ENCODE measurements around the gene CERS1.
A peak's percentile ranks its signal among the peaks of the same experiment; 100 is the strongest.

Gene CERS1

GRCh38 chr19:18856385-18857126 lies 39.4 kb downstream of the CERS1 start:
- no peak for FAIRE-seq
- no peak for TF ChIP-seq POLR2A (IDR thresholded peaks at IDR 0.05; ENCODE audit: low read depth, low read length)
- DNase-seq (ENCODE audit: insufficient read length, low spot score): peak; percentile 72

- FAIRE-seq (no peak), DNase-seq (ENCODE audit: insufficient read length, low spot score) (no peak)
- TF ChIP-seq POLR2A (IDR thresholded peaks at IDR 0.05; ENCODE audit: low read depth, low read length): no peak
Observed at GRCh38 chr19:18855647-18856384, 40.1 kb downstream of the CERS1 start.

- FAIRE-seq (no peak), DNase-seq (ENCODE audit: insufficient read length, low spot score) (no peak)
- no peak for TF ChIP-seq POLR2A (IDR thresholded peaks at IDR 0.05; ENCODE audit: low read depth, low read length)
Observed at GRCh38 chr19:18854982-18855381, 41.0 kb downstream of the CERS1 start.

- TF ChIP-seq POLR2A (IDR thresholded peaks at IDR 0.05; ENCODE audit: low read depth, low read length): no peak
- no peak for FAIRE-seq
- DNase-seq (ENCODE audit: insufficient read length, low spot score): no peak
Observed at GRCh38 chr19:18853755-18854427, 42.1 kb downstream of the CERS1 start.

GRCh38 chr19:18852648-18853047 lies 43.3 kb downstream of the CERS1 start:
- FAIRE-seq: no peak

GRCh38 chr19:18851673-18852325 lies 44.2 kb downstream of the CERS1 start:
- no peak for TF ChIP-seq POLR2A (IDR thresholded peaks at IDR 0.05; ENCODE audit: low read depth, low read length)
- DNase-seq (ENCODE audit: insufficient read length, low spot score) (no peak), FAIRE-seq (no peak)

More at GRCh38 chr19:18852648-18853047, 43.3 kb downstream of the CERS1 start:
- DNase-seq (ENCODE audit: insufficient read length, low spot score): no peak
- TF ChIP-seq POLR2A (IDR thresholded peaks at IDR 0.05; ENCODE audit: low read depth, low read length): no peak

GRCh38 chr19:18850471-18851375 lies 45.2 kb downstream of the CERS1 start:
- no peak for TF ChIP-seq POLR2A (IDR thresholded peaks at IDR 0.05; ENCODE audit: low read depth, low read length)
- FAIRE-seq (no peak), DNase-seq (ENCODE audit: insufficient read length, low spot score) (no peak)

- DNase-seq (ENCODE audit: insufficient read length, low spot score) (no peak), FAIRE-seq (no peak)
- no peak for TF ChIP-seq POLR2A (IDR thresholded peaks at IDR 0.05; ENCODE audit: low read depth, low read length)
Observed at GRCh38 chr19:18849838-18850400, 46.0 kb downstream of the CERS1 start.

- TF ChIP-seq POLR2A (IDR thresholded peaks at IDR 0.05; ENCODE audit: low read depth, low read length): no peak
- FAIRE-seq (no peak), DNase-seq (ENCODE audit: insufficient read length, low spot score) (no peak)
Observed at GRCh38 chr19:18848878-18849661, 46.9 kb downstream of the CERS1 start.

GRCh38 chr19:18847549-18848463 lies 48.2 kb downstream of the CERS1 start:
- FAIRE-seq (no peak), DNase-seq (ENCODE audit: insufficient read length, low spot score) (no peak)
- TF ChIP-seq POLR2A (IDR thresholded peaks at IDR 0.05; ENCODE audit: low read depth, low read length): no peak

Measured in H54 (cell line).